Common myeloid progenitor, CD34-positive (primary cell): Measurements from ENCODE around the gene DDAH2.

Experiments used
- CTCF ChIA-PET: fragments of 350-600 bp; sonication (Branson Sonifier 250); formaldehyde crosslinking; loops from one replicate; lab custom pipeline; 2021; ENCODE audit warnings: antibody characterized with exemption; lab: Charles Lee
- POLR2A ChIA-PET: fragments of 350-600 bp; sonication (Branson Sonifier 250); formaldehyde crosslinking; loops from one replicate; lab custom pipeline; 2021; ENCODE audit warnings: antibody characterized with exemption; lab: Charles Lee
- DNase-seq, 3 donors: peaks; one replicate each; pipeline versions ENCODE4 v3.0.0 to v3.0.0-alpha.2; 2013
- H3K27ac ChIP-seq, 2 experiments: 1 replicate in 1 of 2; 2 replicates in 1 of 2; pipeline ENCODE4 v1.7.0; 2013; ENCODE audit warnings: inconsistent platforms in 2 of 2, low read length in 2 of 2, mild to moderate bottlenecking in 2 of 2, low read depth in 1 of 2, moderate library complexity in 1 of 2; ENCODE audit not compliant: severe bottlenecking in 2 of 2, insufficient read depth in 1 of 2, poor library complexity in 1 of 2
- H3K27me3 ChIP-seq, 5 experiments: replicated peaks in 2 of 5; 1 replicate in 3 of 5; 2 replicates in 2 of 5; pipeline versions ENCODE4 v1.6.1 to v1.7.0; 2013; ENCODE audit warnings: low read length in 4 of 5, mild to moderate bottlenecking in 2 of 5, moderate library complexity in 2 of 5, inconsistent platforms in 1 of 5; ENCODE audit not compliant: insufficient read depth in 5 of 5, control insufficient read depth in 4 of 5
- H3K36me3 ChIP-seq, 4 experiments: 1 replicate in 2 of 4; 2 replicates in 2 of 4; pipeline versions ENCODE4 v1.6.1 to v1.7.0; 2013; ENCODE audit warnings: low read length in 3 of 4, control low read depth in 1 of 4, mild to moderate bottlenecking in 1 of 4; ENCODE audit not compliant: control insufficient read depth in 4 of 4, insufficient read depth in 4 of 4
- H3K4me1 ChIP-seq, 4 experiments: 1 replicate in 3 of 4; 2 replicates in 1 of 4; pipeline versions ENCODE4 v1.6.1 to v1.7.1; 2013; ENCODE audit warnings: low read length in 3 of 4, mild to moderate bottlenecking in 3 of 4, control low read depth in 1 of 4, inconsistent platforms in 1 of 4, moderate library complexity in 1 of 4; ENCODE audit not compliant: control insufficient read depth in 4 of 4, insufficient read depth in 4 of 4; ENCODE audit errors: control extremely low read depth in 1 of 4
- H3K4me3 ChIP-seq, 7 experiments: 1 replicate in 4 of 7; 2 replicates in 3 of 7; pipeline versions ENCODE4 v1.5.1 to v1.7.0; 2013; ENCODE audit warnings: mild to moderate bottlenecking in 7 of 7, low read length in 6 of 7, moderate library complexity in 6 of 7, inconsistent platforms in 2 of 7, low read depth in 2 of 7, control low read depth in 1 of 7; ENCODE audit not compliant: insufficient read depth in 4 of 7, control insufficient read depth in 1 of 7; ENCODE audit errors: extremely low read depth in 1 of 7
- H3K9me3 ChIP-seq, 5 experiments: 1 replicate in 4 of 5; 2 replicates in 1 of 5; pipeline versions ENCODE4 v1.6.1 to v1.7.1; 2013; ENCODE audit warnings: low read length in 4 of 5, mild to moderate bottlenecking in 2 of 5, inconsistent platforms in 1 of 5, low read depth in 1 of 5, moderate library complexity in 1 of 5; ENCODE audit not compliant: control insufficient read depth in 4 of 5, insufficient read depth in 2 of 5; ENCODE audit errors: control extremely low read depth in 1 of 5
- WGBS: methylation state at CpG from one replicate; pipeline ENCODE4 v1.1.5; 2013; ENCODE audit not compliant: insufficient coverage; 5-methylcytosine and 5-hydroxymethylcytosine counted together

DDAH2 gene

GRCh38 chr6:31722173-31722572 lies 6.9 kb downstream of the DDAH2 start:
- no peak for DNase-seq
- 89% methylated on average over 3 of the region's 3 CpGs for WGBS
- H3K36me3 ChIP-seq, result peaks cover 0 to 20% (median 8%) of the 10 kb centered on the region in 4 experiments
- no peaks in the 10 kb centered on the region for H3K27me3 ChIP-seq
- H3K4me3 ChIP-seq, result no peak overlapping the region
- no peaks in the 10 kb centered on the region for H3K9me3 ChIP-seq
- ChIA-PET CTCF (interaction anchor here (1.0 to 9.4 kb wide), 5 partner anchors 9 to 56 kb away, joined by 3 to 136 read pairs (median 3); partner anchors contain the start of genes LY6G6D and MSH5), POLR2A (no interaction called here)
- H3K4me1 ChIP-seq, result peaks cover 11 to 46% (median 38%) of the 10 kb centered on the region in 4 experiments
- no peak overlapping the region for H3K27ac ChIP-seq

- Histone ChIP-seq H3K9me3 (no peaks in the 10 kb centered on the region), H3K4me1 (peaks cover 4 to 39% (median 31%) of the 10 kb centered on the region in 4 experiments), H3K36me3 (peaks cover 0 to 13% (median 5%) of the 10 kb centered on the region in 4 experiments), H3K4me3 (no peak within 1 kb of the TSS), H3K27ac (no peak within 1 kb of the TSS), H3K27me3 (no peaks in the 10 kb centered on the region)
- DNase-seq, result no peak
- POLR2A ChIA-PET, result interaction anchor here (0.6 kb wide), 1 partner anchor 8 kb away, joined by 3 read pairs; no protein-coding TSS in a partner anchor
- 100% methylated on average over 1 of the region's 4 CpGs for WGBS
- CTCF ChIA-PET, result interaction anchor here (1.0 to 9.4 kb wide), 6 partner anchors 8 to 92 kb away, joined by 3 to 136 read pairs (median 3); partner anchors contain the start of genes LY6G6D and MSH5
These were observed 7.6 kb downstream of the DDAH2 start, which contains the start of gene LY6G6C for GRCh38 chr6:31721351-31722020. TSS of gene LY6G6C (minus strand) at chr6:31721746. CDS start at chr6:31721679, 67 bp downstream.

- Histone ChIP-seq H3K9me3 (no peaks in the 10 kb centered on the region), H3K27ac (no peak overlapping the region), H3K27me3 (no peaks in the 10 kb centered on the region), H3K4me3 (no peak overlapping the region), H3K36me3 (peaks cover 0 to 3% (median 1%) of the 10 kb centered on the region in 4 experiments), H3K4me1 (peaks cover 0 to 30% (median 23%) of the 10 kb centered on the region in 4 experiments)
- POLR2A ChIA-PET, result no interaction called here
- no peak for DNase-seq
- CTCF ChIA-PET, result interaction anchor here (0.9 to 2.4 kb wide), 4 partner anchors 9 to 110 kb away, joined by 3 to 6 read pairs (median 4); no protein-coding TSS in a partner anchor
- whole genome bisulfite sequencing, result 100% methylated on average over 5 of the region's 5 CpGs
These were observed 8.8 kb downstream of the DDAH2 start for GRCh38 chr6:31720196-31720770.

- POLR2A ChIA-PET, result no interaction called here
- CTCF ChIA-PET, result no interaction called here
- Histone ChIP-seq H3K4me3 (no peak overlapping the region), H3K27me3 (no peaks in the 10 kb centered on the region), H3K27ac (no peak overlapping the region), H3K36me3 (no peaks in the 10 kb centered on the region), H3K4me1 (peaks cover 2 to 28% (median 19%) of the 10 kb centered on the region in 4 experiments), H3K9me3 (no peaks in the 10 kb centered on the region)
- DNase-seq, result no peak
- 89% methylated on average over 4 of the region's 6 CpGs for whole genome bisulfite sequencing
These were observed 10.1 kb downstream of the DDAH2 start for GRCh38 chr6:31719001-31719400.

GRCh38 chr6:31718265-31718664 lies 10.8 kb downstream of the DDAH2 start:
- Histone ChIP-seq H3K27me3 (no peaks in the 10 kb centered on the region), H3K4me1 (peaks cover 2 to 24% (median 17%) of the 10 kb centered on the region in 4 experiments), H3K4me3 (no peak overlapping the region), H3K9me3 (no peaks in the 10 kb centered on the region), H3K36me3 (no peaks in the 10 kb centered on the region), H3K27ac (no peak overlapping the region)
- no peak for DNase-seq
- ChIA-PET CTCF (no interaction called here), POLR2A (no interaction called here)
- WGBS, result no CpG with 5 or more reads among the region's 1 CpG

GRCh38 chr6:31717499-31718222 lies 11.4 kb downstream of the DDAH2 start:
- POLR2A ChIA-PET, result no interaction called here
- CTCF ChIA-PET, result no interaction called here
- no peak overlapping the region for H3K27ac ChIP-seq

More at GRCh38 chr6:31717499-31718222, 11.4 kb downstream of the DDAH2 start:
- Histone ChIP-seq H3K27me3 (no peaks in the 10 kb centered on the region), H3K4me1 (peaks cover 2 to 21% (median 14%) of the 10 kb centered on the region in 4 experiments), H3K36me3 (no peaks in the 10 kb centered on the region), H3K9me3 (no peaks in the 10 kb centered on the region), H3K4me3 (no peak overlapping the region)
- peak in 1 of 3 donors; percentile 21 for DNase-seq
- WGBS, result 92% methylated on average over 10 of the region's 10 CpGs
